ENCODE results near the gene IGF2BP2.
"Not testable (repeated sequence)": the region's sequence is repeated elsewhere in the genome, so short reads cannot be mapped to it uniquely, and the experiment has no call there.

The IGF2BP2 gene

DNA sequence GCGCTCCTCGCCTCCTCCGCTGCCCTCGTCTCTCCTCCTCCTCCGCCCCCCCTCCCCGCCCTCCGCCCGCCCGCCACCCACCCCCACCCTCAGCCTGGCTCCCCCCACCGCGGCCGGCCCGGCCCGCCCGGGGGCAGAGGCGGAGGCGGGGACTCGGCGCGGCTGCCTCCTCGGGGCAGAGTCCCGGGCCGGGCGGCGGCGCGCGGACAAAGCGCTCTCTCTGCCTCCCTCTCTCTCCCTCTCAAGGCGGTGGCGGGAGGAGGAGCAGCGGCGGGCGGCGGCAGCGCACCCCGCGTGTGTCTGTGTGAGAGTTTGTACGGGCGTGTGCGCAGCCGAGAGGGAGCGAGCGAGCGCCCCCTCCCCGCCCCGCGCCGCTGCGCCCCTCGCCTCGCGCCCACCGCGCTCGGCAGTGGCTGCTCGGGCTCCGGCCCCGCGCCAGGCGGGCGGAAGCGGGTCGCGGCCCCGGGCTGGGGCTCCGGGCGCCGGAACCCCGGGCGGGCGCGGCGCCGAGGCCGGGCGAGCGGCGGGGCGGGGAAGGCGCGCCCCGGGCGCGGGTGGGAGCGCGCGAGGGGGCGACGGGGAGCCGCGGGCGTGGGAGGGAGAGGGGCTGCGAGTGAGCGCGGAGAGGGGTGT, at the start of gene IGF2BP2:
IGF2BP2 (minus strand) TSS at position 37 of the 633 bp plus-strand sequence. CDS start 82 bp downstream, outside the sequence.
- DNase-seq, result peak; percentile 40

DNA sequence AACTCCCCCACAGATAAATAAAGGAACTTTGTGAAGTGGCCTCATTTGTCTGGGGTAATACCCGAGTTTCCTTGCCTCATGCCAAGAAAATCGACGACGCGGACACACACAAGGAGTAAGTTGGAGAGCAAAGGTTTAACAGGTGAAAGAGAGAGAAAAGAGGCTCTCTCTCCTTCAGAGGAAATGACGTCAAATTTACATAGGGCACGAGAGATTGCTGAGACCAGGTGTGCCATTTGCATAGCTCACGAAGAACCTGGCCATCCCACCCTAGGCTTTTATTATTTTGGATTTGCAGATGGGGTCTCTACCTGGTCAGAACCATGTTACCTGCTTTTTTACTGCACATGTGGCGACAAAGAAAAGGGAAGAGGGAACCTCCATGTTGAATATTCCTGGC, 49.3 kb upstream of the IGF2BP2 start:
- DNase-seq, result no peak

DNA sequence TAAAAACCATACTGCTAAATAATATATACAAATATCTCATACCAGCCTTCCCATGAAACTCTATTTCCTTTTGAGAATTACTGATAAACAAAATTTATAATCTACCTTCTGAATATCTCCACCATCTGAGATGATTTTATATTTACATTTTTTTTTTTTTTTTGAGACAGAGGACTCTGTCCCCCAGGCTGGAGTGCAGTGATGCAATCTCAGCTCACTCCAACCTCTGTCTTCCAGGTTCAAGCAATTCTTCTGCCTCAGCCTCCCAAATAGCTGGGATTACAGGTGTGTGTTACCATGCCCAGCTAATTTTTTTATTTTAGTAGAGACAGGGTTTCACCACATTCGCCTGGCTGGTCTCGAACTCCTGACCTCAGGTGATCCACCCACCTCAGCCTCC, 42.8 kb upstream of the IGF2BP2 start:
- no peak for DNase-seq

DNA sequence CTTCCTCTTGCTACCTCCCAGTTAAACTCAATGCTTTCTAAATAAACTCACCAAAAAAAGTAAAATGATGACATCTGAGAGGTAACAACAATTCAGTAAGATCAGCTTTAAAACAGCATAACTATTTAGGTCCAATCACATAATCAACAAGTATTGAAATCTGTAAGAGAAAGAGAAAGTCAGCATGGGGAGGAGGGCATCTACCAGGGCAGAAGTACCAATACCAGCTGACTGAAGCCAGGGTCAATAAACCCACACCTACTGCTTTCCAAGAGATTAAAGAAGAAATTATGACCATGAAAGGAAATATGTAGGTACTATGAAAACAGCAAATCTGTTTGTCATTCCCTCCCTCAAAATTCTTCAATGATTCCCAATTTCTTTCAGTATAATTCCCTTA, 42.2 kb upstream of the IGF2BP2 start:
- no peak for DNase-seq

DNA sequence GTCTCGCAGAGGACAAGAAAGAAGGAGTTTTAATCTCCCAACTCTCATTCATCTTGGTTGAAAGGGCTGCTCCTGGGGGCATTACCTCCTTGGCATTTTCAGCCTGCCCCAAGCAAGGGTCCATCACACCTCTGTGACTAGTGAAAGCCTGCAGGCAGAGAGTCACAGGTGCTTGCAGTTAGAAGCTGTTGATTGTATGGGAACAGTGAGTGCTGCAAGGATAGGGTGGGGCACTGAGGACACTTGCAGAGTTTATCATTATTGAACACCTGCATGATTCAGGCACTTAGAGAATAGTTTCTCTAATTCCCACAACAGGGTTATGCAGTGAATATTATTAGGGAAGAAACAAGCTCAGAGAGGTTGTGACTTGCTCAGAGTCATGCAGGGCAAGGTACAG, 41.7 kb upstream of the IGF2BP2 start:
- DNase-seq, result no peak

DNA sequence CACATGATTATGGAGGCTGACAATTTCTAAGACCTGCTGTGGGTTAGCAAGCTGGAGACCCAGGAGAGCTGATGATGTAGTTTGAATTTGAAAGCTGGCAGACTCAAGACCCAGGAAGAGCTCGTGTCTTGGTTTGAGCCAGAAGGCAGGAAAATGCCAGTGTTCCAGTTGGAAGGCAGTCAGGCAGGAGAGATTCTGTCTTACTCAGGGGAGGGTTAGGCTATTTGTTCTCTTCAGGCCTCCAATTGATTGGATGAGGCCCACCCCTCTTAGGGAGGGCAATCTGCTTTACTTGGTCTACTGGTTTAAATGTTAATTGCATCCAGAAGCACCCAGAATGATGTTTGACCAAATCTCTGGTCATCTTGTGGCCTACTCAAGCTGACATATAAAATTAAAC, 40.4 kb upstream of the IGF2BP2 start:
- DNase-seq, result no peak

DNA sequence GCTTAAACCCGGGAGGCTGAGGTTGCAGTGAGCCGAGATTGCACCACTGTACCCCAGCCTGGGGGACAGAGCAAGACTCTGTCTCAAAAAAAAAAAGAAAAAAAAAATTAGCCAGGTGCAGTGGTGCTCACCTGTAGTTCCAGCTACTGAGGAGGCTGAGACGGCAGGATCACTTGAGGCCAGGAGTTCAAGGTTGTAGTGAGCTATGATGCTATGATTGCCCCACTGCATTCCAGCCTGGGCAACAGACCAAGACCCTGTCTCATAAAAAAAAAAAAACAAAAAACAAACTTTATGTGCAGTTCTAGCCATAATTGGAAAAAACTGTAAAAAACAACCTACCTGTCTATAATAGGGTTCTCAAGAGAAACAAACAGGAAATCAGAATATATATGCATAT, 39.9 kb upstream of the IGF2BP2 start:
- no peak for DNase-seq

DNA sequence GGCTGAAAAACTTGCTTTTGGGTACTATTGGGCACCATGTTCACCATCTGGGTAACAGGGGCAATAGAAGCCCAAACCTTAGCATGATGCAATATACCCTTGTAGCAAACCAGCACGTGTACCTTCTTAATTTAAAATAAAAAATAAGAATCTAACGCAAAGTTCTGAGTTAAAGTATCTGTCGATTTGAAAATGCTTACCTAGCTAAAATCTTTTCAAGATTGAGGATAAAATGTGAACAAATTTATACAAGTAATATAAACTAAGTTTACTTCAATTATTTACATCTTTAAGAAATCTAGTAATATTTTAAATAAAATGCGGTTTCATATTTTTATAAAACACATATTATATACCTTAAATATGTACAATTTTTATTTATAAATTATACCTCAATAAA, 38.1 kb upstream of the IGF2BP2 start:
- DNase-seq, result no peak

DNA sequence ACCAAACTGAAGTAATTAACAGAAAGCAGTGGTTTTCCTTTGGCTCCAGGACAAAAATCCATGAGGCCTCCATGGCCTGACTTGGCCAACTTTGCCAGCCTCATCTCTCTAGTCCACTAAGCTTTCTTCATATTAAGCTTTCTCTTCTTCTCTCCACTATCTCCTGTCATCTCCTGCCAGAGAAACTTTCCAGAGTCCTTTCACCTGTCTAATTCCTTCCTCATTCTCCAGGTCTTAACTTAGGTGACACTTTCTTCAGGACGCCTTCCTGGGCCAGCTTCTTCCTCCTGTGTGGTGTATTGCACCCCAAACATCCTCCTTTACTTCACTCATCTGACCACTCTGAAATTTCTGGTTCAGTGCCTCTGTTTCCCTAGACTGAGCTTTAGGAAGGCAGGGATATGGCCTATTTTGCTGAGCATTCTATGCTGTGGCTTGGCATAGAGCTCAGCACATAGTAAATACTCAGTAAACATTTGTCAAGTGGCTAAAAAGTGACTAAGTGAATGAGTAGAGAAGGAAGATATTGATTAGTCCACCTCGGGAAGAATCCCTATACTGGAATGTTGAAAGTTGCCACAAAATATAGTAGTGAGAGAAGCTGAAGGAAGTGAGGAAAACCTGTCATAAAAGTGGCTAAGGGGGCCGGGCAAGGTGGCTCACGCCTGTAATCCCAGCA, 34.6 kb upstream of the IGF2BP2 start:
- no peak for DNase-seq

DNA sequence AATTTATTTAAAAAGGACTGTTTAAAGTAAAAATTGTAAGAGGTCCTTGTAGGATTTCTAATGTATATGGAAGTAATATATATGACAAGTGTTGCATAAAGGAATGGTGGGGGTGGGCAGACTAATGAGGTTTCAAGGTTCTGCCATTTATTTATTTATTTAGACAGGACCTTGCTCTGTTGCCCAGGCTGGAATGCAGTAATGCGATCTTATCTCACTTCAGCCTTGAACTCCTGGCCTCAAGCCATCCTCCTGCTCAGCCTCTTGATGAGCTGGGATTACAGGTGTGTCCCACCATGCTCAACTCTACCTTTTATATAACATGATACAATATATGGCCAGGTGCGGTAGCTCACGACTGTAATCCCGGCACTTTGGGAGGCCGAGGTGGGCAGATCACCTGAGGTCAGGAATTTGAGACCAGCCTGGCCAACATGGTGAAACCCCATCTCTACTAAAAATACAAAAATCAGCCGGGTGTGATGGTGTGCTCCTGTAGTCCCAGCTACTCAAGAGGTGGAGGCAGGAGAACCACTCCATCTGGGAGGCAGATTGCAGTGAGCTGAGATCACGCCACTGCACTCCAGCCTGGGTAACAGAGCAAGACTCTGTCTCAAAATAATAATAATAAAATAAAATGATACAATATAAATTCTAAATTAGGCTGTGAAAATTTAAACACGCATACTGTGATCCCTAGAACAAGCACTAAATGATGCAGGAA, 33.8 kb upstream of the IGF2BP2 start:
- DNase-seq, result no peak

DNA sequence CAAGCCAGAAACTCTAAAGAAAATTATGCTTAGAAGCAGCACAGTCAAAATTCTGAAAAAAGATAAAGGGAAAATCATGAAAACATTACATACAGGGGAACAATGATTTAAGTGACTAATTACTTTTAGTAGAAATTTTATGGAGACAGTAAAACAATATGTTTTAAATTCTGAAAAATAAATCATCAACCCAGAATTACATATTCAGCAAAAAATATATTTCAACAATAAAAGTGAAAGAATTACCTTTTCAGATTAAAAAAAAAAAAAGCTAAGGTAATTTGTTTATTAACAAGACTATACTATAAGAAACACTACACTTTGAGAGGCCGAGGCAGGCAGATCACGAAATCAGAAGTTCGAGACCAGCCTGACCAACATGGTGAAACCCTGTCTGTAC, 32.4 kb upstream of the IGF2BP2 start:
- DNase-seq, result no peak

DNA sequence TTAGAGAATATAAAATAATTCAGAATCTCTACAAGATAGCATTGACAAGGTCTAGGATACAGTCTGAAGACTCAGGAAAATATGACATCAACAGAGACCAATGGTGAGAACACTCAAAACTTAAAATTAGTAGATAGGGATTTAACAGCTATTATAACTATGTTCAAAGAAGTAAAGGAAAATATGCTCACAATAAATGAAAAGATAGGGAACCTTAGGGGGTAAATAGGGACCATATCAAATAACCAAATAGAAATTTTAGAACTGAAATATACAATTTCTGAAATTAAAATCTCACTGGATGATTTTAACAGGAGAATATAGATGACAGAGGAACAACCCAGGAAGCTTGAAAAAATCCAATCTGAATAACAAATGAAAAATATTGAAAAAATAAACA, 31.8 kb upstream of the IGF2BP2 start:
- DNase-seq, result no peak

DNA sequence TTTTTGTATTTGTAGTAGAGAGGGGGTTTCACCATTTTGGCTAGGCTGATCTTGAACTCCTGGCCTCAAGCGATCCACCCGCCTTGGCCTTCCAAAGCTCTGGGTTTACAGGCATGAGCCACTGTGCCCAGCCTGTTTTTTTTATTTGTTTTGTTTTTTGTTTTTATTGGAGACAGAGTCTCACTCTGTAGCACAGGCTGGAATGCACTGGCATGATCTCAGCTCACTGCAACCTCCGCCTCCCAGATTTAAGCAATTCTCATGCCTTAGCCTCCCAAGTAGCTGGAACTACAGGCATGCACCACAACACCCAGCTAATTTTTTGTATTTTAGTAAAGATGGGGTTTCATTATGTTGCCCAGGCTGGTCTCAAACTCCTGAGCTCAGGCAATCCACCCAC, 28.9 kb upstream of the IGF2BP2 start:
- not testable (repeated sequence) for DNase-seq

DNA sequence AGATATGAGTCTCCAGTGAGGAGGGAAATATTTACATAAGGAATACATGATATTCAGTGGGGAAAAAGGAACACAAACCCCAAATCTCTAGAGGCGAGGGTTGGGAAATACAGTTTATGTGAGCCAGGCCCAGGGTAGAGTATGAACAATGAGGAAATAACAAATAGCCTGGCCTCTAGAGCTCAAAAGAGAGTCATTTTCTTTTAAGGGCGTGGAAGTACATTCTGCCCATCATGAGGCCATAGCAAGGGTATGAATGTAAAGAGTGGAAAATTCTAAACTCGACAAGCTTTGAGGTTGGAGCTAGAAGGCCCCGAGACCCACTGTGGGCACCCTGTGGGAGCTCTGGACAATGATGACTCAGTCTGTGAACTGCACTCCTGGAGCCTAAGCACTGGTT, 27.8 kb upstream of the IGF2BP2 start:
- DNase-seq, result no peak

DNA sequence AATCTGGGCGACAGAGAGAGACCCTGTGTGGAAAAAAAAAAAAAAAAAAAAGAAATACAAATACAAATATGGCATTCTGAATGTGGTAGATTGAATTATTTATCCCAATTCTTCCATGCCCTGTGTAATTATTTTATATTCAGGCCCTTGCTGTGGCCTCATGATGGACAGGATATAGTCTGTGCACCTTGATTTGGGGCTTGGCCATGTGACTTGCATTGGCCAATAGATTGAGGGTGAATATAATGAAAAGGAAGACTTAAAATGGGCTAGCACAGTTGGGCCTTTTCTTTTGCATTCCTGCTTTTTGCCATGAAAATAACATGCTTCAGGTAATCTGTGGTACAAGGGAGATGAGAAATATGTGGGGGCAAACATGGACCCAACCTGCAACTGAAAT, 27.1 kb upstream of the IGF2BP2 start:
- DNase-seq, result no peak

DNA sequence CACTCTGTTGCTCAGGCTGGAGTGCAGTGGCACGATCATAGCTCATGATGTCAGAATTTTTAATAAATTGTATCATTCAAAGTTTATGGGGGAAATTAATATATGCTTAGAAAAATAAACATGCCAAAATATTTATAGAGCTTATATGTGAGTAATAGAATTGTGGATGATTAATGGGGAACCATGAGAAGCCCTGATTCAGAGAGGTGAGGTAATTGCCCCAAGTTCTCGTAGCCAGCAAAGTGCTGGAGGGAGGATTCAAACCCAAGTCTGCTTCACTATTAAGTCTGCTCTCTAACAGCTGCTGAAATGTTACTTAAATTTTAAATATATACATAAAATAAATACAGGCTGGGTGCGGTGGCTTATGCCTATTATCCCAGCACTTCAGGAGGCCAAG, 26.2 kb upstream of the IGF2BP2 start:
- DNase-seq, result no peak

DNA sequence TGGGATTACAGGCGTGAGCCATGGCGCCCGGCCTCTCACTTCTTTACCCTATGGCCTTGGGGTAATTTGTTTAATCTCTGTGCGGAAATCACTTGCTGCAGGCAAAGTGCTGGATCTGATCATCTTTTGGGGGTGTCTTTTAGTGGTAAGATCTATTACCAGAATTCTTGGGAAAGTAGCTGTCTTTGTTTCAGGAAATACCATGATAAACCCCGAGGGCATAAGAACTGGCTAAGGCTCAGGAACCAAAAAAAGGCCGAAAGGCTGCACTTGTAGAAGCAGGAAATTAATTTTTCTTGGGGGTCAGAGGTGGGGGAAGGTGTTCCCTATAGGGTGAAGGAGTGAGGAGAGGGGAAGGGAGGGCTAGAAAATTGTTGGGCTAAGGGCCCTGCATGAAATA, 22.7 kb upstream of the IGF2BP2 start:
- no peak for DNase-seq

DNA sequence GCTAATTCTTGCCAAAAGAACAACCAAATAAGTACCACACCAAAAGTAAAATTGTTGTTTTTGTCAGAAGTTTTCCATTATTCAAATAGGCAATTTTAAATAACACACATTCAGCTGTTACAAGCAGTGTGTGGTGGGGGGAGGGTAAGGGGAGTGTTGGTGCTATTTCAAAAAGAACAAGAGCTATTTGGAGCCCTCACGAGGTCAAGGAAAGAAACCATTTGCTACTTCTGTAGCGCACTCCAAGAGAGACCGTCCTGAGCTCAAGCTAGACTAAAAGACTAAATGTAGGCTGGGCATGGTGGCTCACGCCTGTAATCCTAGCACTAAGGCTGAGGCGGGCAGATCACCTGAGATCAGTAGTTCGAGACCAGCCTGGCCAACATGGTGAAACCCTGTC, 21.2 kb upstream of the IGF2BP2 start:
- no peak for DNase-seq

DNA sequence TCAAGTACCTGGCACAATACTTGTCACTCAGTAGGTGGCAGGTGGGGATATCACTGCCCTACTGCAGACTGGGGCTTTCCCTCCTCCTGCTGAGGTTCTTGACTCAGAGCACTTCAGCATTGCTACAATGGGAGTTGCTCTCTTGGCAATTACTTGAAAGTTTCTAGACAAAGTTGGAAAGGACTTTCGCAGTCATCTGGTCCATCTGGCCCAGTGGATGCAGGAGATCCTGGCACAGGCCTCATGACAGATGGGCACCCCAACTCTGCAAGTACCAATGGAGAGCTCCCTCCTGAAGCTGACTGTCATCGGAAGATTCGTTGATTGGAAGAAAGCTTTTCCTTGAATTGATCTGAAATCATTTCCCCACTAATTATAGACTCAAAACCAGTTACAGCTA, 19.2 kb upstream of the IGF2BP2 start:
- DNase-seq, result no peak

DNA sequence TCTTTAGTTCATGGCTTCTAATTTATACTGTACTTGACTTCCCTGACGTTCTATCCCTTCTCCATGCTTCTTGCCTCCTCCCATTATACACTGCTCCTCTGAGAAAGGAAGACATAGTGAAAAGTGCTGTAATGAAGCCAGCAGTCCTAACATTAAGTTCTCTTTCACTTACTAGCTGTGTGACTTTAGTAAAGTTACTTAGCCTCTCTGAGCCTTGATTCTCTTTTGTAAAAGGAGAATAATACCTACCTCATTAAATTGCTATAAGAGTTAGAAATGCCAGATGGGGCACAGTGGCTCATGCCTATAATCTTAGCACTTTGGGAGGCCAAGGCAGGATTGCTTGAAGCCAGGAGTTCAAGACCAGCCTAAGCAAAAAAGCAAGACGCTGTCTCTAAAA, 18.8 kb upstream of the IGF2BP2 start:
- no peak for DNase-seq

DNA sequence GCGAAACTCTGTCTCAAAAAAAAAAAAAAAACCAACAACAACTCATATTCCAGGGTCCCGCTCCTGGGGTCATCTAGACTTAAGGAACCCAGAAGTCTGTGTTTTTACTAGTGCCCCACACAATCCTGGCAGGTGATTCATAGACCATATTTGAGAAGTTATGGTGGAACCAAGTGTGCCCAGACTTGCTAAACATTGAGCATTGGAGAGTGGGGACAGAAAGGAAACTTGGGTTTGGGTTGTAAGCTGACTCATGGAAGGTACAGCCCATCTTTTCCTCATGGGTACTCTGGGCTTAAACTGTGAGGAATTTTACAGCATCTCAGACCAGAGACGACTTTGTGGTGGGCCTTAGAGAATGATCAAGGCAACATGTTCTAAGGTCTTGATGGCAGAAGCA, 18.3 kb upstream of the IGF2BP2 start:
- DNase-seq, result no peak

DNA sequence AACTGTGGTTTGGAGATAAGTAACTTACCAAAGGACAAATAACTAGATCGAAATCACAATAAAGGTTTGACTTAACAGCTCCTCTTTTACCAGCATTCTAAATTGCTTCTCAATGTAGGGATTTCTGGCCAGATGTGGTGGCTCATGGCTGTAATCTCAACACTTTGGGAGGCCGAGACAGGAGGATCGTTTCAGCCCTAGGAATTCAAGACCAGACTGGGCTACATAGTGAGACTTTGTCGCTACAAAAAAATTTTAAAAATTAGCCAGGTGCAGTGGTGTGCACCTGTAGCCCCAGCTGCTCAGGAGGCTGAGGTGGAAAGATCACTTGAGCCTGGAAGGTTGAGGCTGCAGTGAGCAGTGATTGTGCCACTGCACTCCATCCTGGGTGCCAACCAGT, 17.4 kb upstream of the IGF2BP2 start:
- no peak for DNase-seq

DNA sequence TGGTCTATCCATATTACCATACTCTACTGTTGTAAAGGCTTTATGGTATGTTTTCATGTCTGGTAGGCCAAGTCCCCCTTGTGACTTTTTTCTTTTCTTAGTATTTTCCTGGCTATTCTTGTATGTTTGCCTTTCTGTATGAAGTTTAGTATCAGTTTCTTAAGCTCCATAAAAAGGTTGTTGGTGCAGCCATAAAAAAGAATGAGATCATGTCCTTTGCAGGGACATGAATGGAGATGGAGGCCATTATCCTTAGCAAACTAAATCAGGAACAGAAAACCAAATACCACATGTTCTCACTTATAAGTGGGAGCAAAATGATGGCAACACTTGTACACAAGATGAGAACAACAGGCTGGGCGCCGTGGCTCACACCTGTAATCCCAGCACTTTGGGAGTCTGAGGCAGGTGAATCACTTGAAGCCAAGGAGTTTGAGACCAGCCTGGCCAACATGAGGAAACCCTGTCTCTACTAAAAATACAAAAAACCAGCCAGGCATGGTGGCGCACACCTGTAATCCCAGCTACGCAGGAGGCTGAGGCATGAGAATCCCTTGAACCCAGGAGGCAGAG, 13.7 kb upstream of the IGF2BP2 start:
- DNase-seq, result not testable (repeated sequence)

DNA sequence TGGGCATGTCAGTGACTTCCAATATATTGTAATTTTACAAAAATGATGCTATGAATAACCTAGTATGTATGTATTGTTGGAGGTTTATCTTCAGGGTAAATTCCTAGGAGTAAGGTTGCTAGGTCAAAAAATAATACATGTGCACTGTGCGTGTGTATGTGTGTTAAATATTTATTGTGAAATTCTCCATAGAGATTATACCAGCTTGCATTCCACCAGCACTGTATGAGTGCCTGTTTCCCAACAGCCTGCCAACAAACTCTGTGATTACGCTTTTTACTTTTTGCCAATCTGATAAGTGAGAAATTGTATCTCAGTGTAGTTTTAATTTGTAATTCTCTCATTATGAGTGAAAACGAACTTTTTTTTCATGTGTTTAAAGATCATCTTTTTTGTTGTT, 12.6 kb upstream of the IGF2BP2 start:
- DNase-seq, result no peak
